ENCODE results near the gene ADPRHL1. TPM values are rescaled to one million over a fixed set of nuclear protein-coding genes. Genes with fewer than 3 reads are reported as not detected.

ADPRHL1 gene
- polyA plus RNA-seq, 1 donor (not counting 4 experiments of a cell fraction or from before 2014, with no cell fraction given): 1.2 TPM

GRCh38 chr13:113446488-113446854, 6.8 kb downstream of the ADPRHL1 start:
- no peaks in the 10 kb centered on the region for H3K36me3 ChIP-seq (ENCODE audit: control insufficient read depth in 2 of 2, extremely low read depth in 1 of 2, insufficient read depth in 2 of 2, low read length in 2 of 2)
- dilution Hi-C loops (cut with MboI; ENCODE audit: extremely low pct_ligation_motif_present, low sequenced_read_pairs): no loop called here
- no peak for FAIRE-seq

DNA sequence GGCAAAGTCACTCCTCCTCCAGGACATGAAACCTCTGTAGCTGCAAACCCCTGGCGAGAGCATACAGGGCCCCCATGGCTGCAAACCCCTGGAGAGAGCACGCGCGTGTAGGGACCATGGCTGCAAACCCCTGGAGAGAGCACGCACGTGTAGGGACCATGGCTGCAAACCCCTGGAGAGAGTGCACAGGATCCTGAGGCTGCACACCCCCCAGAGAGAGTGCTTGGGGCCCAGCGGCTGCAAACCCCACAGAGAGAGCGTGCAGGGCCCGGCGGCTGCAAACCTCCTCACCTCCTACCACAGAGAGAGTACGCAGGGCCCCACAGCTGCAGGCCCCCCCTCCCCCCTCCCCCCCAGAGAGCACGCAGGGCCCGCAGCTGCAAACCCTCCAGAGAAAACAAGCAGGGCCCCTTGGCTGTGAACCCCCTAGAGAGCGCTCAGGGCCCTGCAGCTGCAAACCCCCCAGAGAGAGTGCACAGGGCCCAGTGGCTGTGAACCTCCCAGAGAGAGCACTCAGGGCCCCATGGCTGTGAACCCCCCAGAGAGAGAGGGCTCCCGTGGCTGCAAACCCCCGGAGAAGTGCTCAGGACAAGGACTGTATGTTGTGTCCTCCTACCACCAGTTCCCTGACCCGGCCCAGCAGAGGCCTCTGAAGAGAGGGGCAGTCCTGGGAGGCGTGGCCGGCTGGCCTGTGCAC, 7.3 kb downstream of the ADPRHL1 start:
- no peak overlapping the region for H2AFZ ChIP-seq (ENCODE audit: control insufficient read depth, low read length)
- no peak overlapping the region for H3K4me2 ChIP-seq (ENCODE audit: control insufficient read depth, extremely low read depth, insufficient read depth, low read depth, low read length)
- no peaks in the 10 kb centered on the region for H3K9me3 ChIP-seq (ENCODE audit: control insufficient read depth, low read depth, low read length)
- H3K36me3 ChIP-seq (ENCODE audit: control insufficient read depth in 2 of 2, extremely low read depth in 1 of 2, insufficient read depth in 2 of 2, low read length in 2 of 2): no peaks in the 10 kb centered on the region
- FAIRE-seq (no peak), DNase-seq (ENCODE audit: low read depth, low spot score) (no peak)
- H3K27me3 ChIP-seq (ENCODE audit: control insufficient read depth, extremely low read depth, insufficient read depth, low read length): no peaks in the 10 kb centered on the region
- peaks cover 11% of the 10 kb centered on the region for H3K4me1 ChIP-seq (ENCODE audit: control insufficient read depth, extremely low read depth, insufficient read depth, low read length)
- no peaks in the 10 kb centered on the region for H3K9me1 ChIP-seq (ENCODE audit: control insufficient read depth, extremely low read depth, insufficient read depth, low read length)
- no peak overlapping the region for H3K4me3 ChIP-seq (ENCODE audit: control insufficient read depth in 2 of 3, extremely low read depth in 1 of 3, insufficient read depth in 2 of 3, low read depth in 1 of 3, low read length in 3 of 3)
- H3K9ac ChIP-seq (ENCODE audit: control insufficient read depth, extremely low read depth, insufficient read depth, low read length): no peak overlapping the region
- dilution Hi-C loops (cut with MboI; ENCODE audit: extremely low pct_ligation_motif_present, low sequenced_read_pairs): no loop called here
- H3K27ac ChIP-seq (ENCODE audit: control insufficient read depth, insufficient read depth, low read length): no peak overlapping the region
- no peak for TF ChIP-seq EZH2 (IDR thresholded peaks at IDR 0.05; ENCODE audit: low read length)
- no peak for TF ChIP-seq CTCF (optimal IDR thresholded peaks at IDR 0.05 in 1 of 3, IDR thresholded peaks at IDR 0.05 in 1 of 3, conservative IDR thresholded peaks at IDR 0.05 in 1 of 3; ENCODE audit: extremely low read depth in 1 of 3, insufficient read depth in 2 of 3, low read length in 3 of 3)
- H3K79me2 ChIP-seq (ENCODE audit: control insufficient read depth, insufficient read depth, low read length): no peaks in the 10 kb centered on the region
- no peaks in the 10 kb centered on the region for H4K20me1 ChIP-seq (ENCODE audit: control insufficient read depth, extremely low read depth, insufficient read depth, low read length)

More at GRCh38 chr13:113446488-113446854, 6.8 kb downstream of the ADPRHL1 start:
- H3K9me1 ChIP-seq (ENCODE audit: control insufficient read depth, extremely low read depth, insufficient read depth, low read length): no peaks in the 10 kb centered on the region
- H3K27me3 ChIP-seq (ENCODE audit: control insufficient read depth, extremely low read depth, insufficient read depth, low read length): no peaks in the 10 kb centered on the region
- no peaks in the 10 kb centered on the region for H4K20me1 ChIP-seq (ENCODE audit: control insufficient read depth, extremely low read depth, insufficient read depth, low read length)
- peaks cover 11% of the 10 kb centered on the region for H3K4me1 ChIP-seq (ENCODE audit: control insufficient read depth, extremely low read depth, insufficient read depth, low read length)
- H3K4me3 ChIP-seq (ENCODE audit: control insufficient read depth in 2 of 3, extremely low read depth in 1 of 3, insufficient read depth in 2 of 3, low read depth in 1 of 3, low read length in 3 of 3): no peak overlapping the region
- DNase-seq (ENCODE audit: low read depth, low spot score): no peak
- H3K9me3 ChIP-seq (ENCODE audit: control insufficient read depth, low read depth, low read length): no peaks in the 10 kb centered on the region
- H3K79me2 ChIP-seq (ENCODE audit: control insufficient read depth, insufficient read depth, low read length): no peaks in the 10 kb centered on the region
- no peak overlapping the region for H3K27ac ChIP-seq (ENCODE audit: control insufficient read depth, insufficient read depth, low read length)
- TF ChIP-seq CTCF (optimal IDR thresholded peaks at IDR 0.05 in 1 of 3, IDR thresholded peaks at IDR 0.05 in 1 of 3, conservative IDR thresholded peaks at IDR 0.05 in 1 of 3; ENCODE audit: extremely low read depth in 1 of 3, insufficient read depth in 2 of 3, low read length in 3 of 3): no peak
- no peak for TF ChIP-seq EZH2 (IDR thresholded peaks at IDR 0.05; ENCODE audit: low read length)
- no peak overlapping the region for H2AFZ ChIP-seq (ENCODE audit: control insufficient read depth, low read length)
- H3K4me2 ChIP-seq (ENCODE audit: control insufficient read depth, extremely low read depth, insufficient read depth, low read depth, low read length): no peak overlapping the region
- no peak overlapping the region for H3K9ac ChIP-seq (ENCODE audit: control insufficient read depth, extremely low read depth, insufficient read depth, low read length)

All from keratinocyte (primary cell).